CD14-positive monocyte (primary cell): ENCODE results near the gene DHX30. TPM values are rescaled to one million over a fixed set of nuclear protein-coding genes. Genes with fewer than 3 reads are reported as not detected.
A peak's percentile ranks its signal among the peaks of the same experiment; 100 is the strongest.

ENCODE experiments used
- DNase-seq, 3 donors: peaks; one replicate each; pipeline ENCODE4 v3.0.0-alpha.2; 2011 to 2022
- H2AFZ ChIP-seq: 2 replicates; pipeline ENCODE4 v1.6.0; 2012; ENCODE audit warnings: mild to moderate bottlenecking, low read depth, low read length, inconsistent platforms; ENCODE audit not compliant: insufficient read depth, poor library complexity, severe bottlenecking
- H3K27ac ChIP-seq, 2 donors: 1 replicate in 1 of 2; 2 replicates in 1 of 2; pipeline ENCODE4 v1.5.1; 2012 to 2013; ENCODE audit warnings: low read length in 2 of 2, control low read depth in 1 of 2, inconsistent platforms in 1 of 2, low read depth in 1 of 2, mild to moderate bottlenecking in 1 of 2
- H3K27me3 ChIP-seq, 2 donors: one replicate each; pipeline versions ENCODE4 v1.6.0 to v1.6.1; 2011 to 2013; ENCODE audit warnings: low read length in 2 of 2; ENCODE audit not compliant: control insufficient read depth in 2 of 2, insufficient read depth in 2 of 2
- H3K36me3 ChIP-seq, 2 donors: replicated peaks in 1 of 2; 1 replicate in 1 of 2; 2 replicates in 1 of 2; pipeline versions ENCODE4 v1.5.1 to v1.6.1; 2012 to 2013; ENCODE audit warnings: low read length in 2 of 2, control low read depth in 1 of 2, inconsistent platforms in 1 of 2, mild to moderate bottlenecking in 1 of 2; ENCODE audit not compliant: insufficient read depth in 2 of 2, control insufficient read depth in 1 of 2
- H3K4me1 ChIP-seq, 2 donors: 1 replicate in 1 of 2; 2 replicates in 1 of 2; pipeline versions ENCODE4 v1.5.1 to v1.6.1; 2012 to 2013; ENCODE audit warnings: low read length in 2 of 2, control low read depth in 1 of 2, inconsistent platforms in 1 of 2, mild to moderate bottlenecking in 1 of 2, moderate library complexity in 1 of 2; ENCODE audit not compliant: insufficient read depth in 2 of 2, control insufficient read depth in 1 of 2
- H3K4me2 ChIP-seq: replicated peaks from 2 replicates; pipeline ENCODE3; 2012; ENCODE audit warnings: low read length, moderate library complexity, mild to moderate bottlenecking; ENCODE audit not compliant: poor library complexity, severe bottlenecking; ENCODE audit errors: extremely low read depth
- H3K4me3 ChIP-seq, 3 experiments: fragments of 200-600 bp in 1 of 3; sonication (generic) in 1 of 3; replicated peaks in 1 of 3; 1 replicate in 2 of 3; 2 replicates in 1 of 3; pipeline ENCODE4 v1.5.1; 2011 to 2013; ENCODE audit warnings: low read length in 3 of 3, mild to moderate bottlenecking in 3 of 3, control low read depth in 2 of 3, low read depth in 2 of 3, inconsistent platforms in 1 of 3, moderate library complexity in 1 of 3
- H3K79me2 ChIP-seq: 2 replicates; pipeline ENCODE4 v1.6.0; 2012; ENCODE audit warnings: mild to moderate bottlenecking, control low read depth, inconsistent platforms, low read length, moderate library complexity; ENCODE audit not compliant: insufficient read depth
- H3K9ac ChIP-seq: 2 replicates; pipeline ENCODE4 v1.6.0; 2017; ENCODE audit warnings: low read length, mild to moderate bottlenecking; ENCODE audit not compliant: insufficient read depth, poor library complexity, severe bottlenecking
- H3K9me3 ChIP-seq, 2 donors: replicated peaks in 1 of 2; 1 replicate in 1 of 2; 2 replicates in 1 of 2; pipeline versions ENCODE4 v1.5.1 to v1.6.1; 2012 to 2013; ENCODE audit warnings: low read length in 2 of 2, control low read depth in 1 of 2; ENCODE audit not compliant: control insufficient read depth in 1 of 2, insufficient read depth in 1 of 2
- H4K20me1 ChIP-seq: 2 replicates; pipeline ENCODE4 v1.6.0; 2012; ENCODE audit warnings: mild to moderate bottlenecking, low read length, control low read depth, moderate library complexity; ENCODE audit not compliant: insufficient read depth
- H3K27ac Mint-ChIP-seq, 7 donors: one replicate each; pipeline ENCODE4 v1.8.0; 2020; ENCODE audit warnings: mild to moderate bottlenecking in 7 of 7, mixed read lengths in 7 of 7, moderate library complexity in 6 of 7, inconsistent platforms in 2 of 7
- H3K27me3 Mint-ChIP-seq, 3 donors: one replicate each; pipeline ENCODE4 v1.8.0; 2021 to 2022; ENCODE audit warnings: low read depth in 3 of 3, mild to moderate bottlenecking in 3 of 3, mixed read lengths in 3 of 3, moderate library complexity in 3 of 3, inconsistent platforms in 1 of 3
- H3K36me3 Mint-ChIP-seq, 2 donors: one replicate each; pipeline ENCODE4 v1.8.0; 2020; ENCODE audit warnings: mixed read lengths in 2 of 2, inconsistent platforms in 1 of 2, mild to moderate bottlenecking in 1 of 2
- H3K4me1 Mint-ChIP-seq: one replicate; pipeline ENCODE4 v1.8.0; 2020; ENCODE audit warnings: mild to moderate bottlenecking, mixed read lengths
- H3K4me3 Mint-ChIP-seq, 2 donors: one replicate each; pipeline ENCODE4 v1.8.0; 2020; ENCODE audit warnings: mild to moderate bottlenecking in 2 of 2, mixed read lengths in 2 of 2, moderate library complexity in 1 of 2
- H3K9me3 Mint-ChIP-seq, 7 donors: one replicate each; pipeline ENCODE4 v1.8.0; 2020 to 2022; ENCODE audit warnings: mixed read lengths in 7 of 7, mild to moderate bottlenecking in 6 of 7, moderate library complexity in 6 of 7, inconsistent platforms in 2 of 7
- CTCF ChIP-seq: fragments of 200-600 bp; IDR thresholded peaks from one replicate; pipeline ENCODE4 v1.8.0; 2022; ENCODE audit warnings: antibody characterized with exemption, mild to moderate bottlenecking
- WGBS: methylation state at CpG from one replicate; pipeline ENCODE4 v1.1.5; 2013; ENCODE audit warnings: missing lambda C conversion rate; ENCODE audit not compliant: insufficient coverage; 5-methylcytosine and 5-hydroxymethylcytosine counted together
- intact Hi-C, 2 donors: fragments of 100-400 bp; cut with micrococcal nuclease; formaldehyde crosslinking; loops; one replicate each; pipeline versions ENCODE4 v1.15.0 to v1.15.1; 2023
- polyA plus RNA-seq, 3 donors: library from polyadenylated mRNA; depleted of rRNA in 1 of 3; unstranded in 2 of 3; stranded (reverse) in 1 of 3; fragments of 300-500 nt in 2 of 3; fragments of >200 nt in 1 of 3; fragmentation: Illumina TruSeq in 2 of 3; gene quantifications; 1 replicate in 2 of 3; 2 replicates in 1 of 3; pipeline ENCODE4 v1.2.3, GENCODE V29; 2012 to 2021

Gene DHX30
- polyA plus RNA-seq, 3 donors: 19.4 to 43.9 (median 20.1) TPM

GRCh38 chr3:47846880-47847248 is 43.9 kb downstream of the DHX30 start:
- Histone ChIP-seq H3K4me1 (no peaks in the 10 kb centered on the region), H3K27me3 (no peaks in the 10 kb centered on the region), H3K79me2 (no peaks in the 10 kb centered on the region), H3K4me2 (no peak overlapping the region), H3K4me3 (no peak overlapping the region), H3K36me3 (peaks cover 83 to 100% of the 10 kb centered on the region in 2 donors), H4K20me1 (peaks cover 4% of the 10 kb centered on the region), H3K9me3 (no peaks in the 10 kb centered on the region), H2AFZ (no peak overlapping the region), H3K9ac (no peak overlapping the region), H3K27ac (no peak overlapping the region)
- H3K27me3 Mint-ChIP-seq: peaks cover 0 to 3% (median 0%) of the 10 kb centered on the region in 3 donors
- H3K4me3 Mint-ChIP-seq: no peak overlapping the region
- peaks cover 3% of the 10 kb centered on the region for H3K4me1 Mint-ChIP-seq
- intact Hi-C loops: no loop called here
- no peak for DNase-seq
- 95% methylated on average over 7 of the region's 10 CpGs for WGBS
- TF ChIP-seq CTCF: no peak
- no peaks in the 10 kb centered on the region for H3K9me3 Mint-ChIP-seq
- H3K36me3 Mint-ChIP-seq: peaks cover 85 to 99% of the 10 kb centered on the region in 2 donors
- peak overlapping the region in 1 of 7 donors; percentile 68 for H3K27ac Mint-ChIP-seq

- intact Hi-C loops: no loop called here
Observed at GRCh38 chr3:47847260-47847659, 44.3 kb downstream of the DHX30 start.

More at GRCh38 chr3:47847260-47847659, 44.3 kb downstream of the DHX30 start:
- peaks cover 3% of the 10 kb centered on the region for H3K4me1 Mint-ChIP-seq
- Histone ChIP-seq H3K79me2 (no peaks in the 10 kb centered on the region), H3K4me1 (no peaks in the 10 kb centered on the region), H3K27ac (no peak overlapping the region), H3K36me3 (peaks cover 80 to 100% of the 10 kb centered on the region in 2 donors), H3K9ac (no peak overlapping the region), H3K4me2 (no peak overlapping the region), H4K20me1 (peaks cover 4% of the 10 kb centered on the region), H3K9me3 (no peaks in the 10 kb centered on the region), H2AFZ (no peak overlapping the region), H3K27me3 (no peaks in the 10 kb centered on the region), H3K4me3 (no peak overlapping the region)
- H3K27me3 Mint-ChIP-seq: peaks cover 0 to 3% (median 0%) of the 10 kb centered on the region in 3 donors
- no peak for TF ChIP-seq CTCF
- 95% methylated on average over 10 of the region's 11 CpGs for WGBS
- H3K9me3 Mint-ChIP-seq: no peaks in the 10 kb centered on the region
- DNase-seq: no peak
- peaks cover 85 to 99% of the 10 kb centered on the region in 2 donors for H3K36me3 Mint-ChIP-seq
- H3K4me3 Mint-ChIP-seq: no peak overlapping the region
- H3K27ac Mint-ChIP-seq: peak overlapping the region in 2 of 7 donors; percentile 5 to 68
